Nasal cavity respiratory epithelium epithelial cell of viscerocranial mucosa (primary cell): Measurements from ENCODE around the gene REST. TPM values are rescaled to one million over a fixed set of nuclear protein-coding genes. Genes with fewer than 3 reads are reported as not detected.

Experiments
- total RNA-seq: library from RNA; depleted of rRNA; stranded (reverse); fragments of >200 nt; gene quantifications from 2 replicates; pipeline ENCODE4 v1.2.3, GENCODE V29; 2014

The REST gene, protein sequence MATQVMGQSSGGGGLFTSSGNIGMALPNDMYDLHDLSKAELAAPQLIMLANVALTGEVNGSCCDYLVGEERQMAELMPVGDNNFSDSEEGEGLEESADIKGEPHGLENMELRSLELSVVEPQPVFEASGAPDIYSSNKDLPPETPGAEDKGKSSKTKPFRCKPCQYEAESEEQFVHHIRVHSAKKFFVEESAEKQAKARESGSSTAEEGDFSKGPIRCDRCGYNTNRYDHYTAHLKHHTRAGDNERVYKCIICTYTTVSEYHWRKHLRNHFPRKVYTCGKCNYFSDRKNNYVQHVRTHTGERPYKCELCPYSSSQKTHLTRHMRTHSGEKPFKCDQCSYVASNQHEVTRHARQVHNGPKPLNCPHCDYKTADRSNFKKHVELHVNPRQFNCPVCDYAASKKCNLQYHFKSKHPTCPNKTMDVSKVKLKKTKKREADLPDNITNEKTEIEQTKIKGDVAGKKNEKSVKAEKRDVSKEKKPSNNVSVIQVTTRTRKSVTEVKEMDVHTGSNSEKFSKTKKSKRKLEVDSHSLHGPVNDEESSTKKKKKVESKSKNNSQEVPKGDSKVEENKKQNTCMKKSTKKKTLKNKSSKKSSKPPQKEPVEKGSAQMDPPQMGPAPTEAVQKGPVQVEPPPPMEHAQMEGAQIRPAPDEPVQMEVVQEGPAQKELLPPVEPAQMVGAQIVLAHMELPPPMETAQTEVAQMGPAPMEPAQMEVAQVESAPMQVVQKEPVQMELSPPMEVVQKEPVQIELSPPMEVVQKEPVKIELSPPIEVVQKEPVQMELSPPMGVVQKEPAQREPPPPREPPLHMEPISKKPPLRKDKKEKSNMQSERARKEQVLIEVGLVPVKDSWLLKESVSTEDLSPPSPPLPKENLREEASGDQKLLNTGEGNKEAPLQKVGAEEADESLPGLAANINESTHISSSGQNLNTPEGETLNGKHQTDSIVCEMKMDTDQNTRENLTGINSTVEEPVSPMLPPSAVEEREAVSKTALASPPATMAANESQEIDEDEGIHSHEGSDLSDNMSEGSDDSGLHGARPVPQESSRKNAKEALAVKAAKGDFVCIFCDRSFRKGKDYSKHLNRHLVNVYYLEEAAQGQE
- total RNA-seq = 24.6 and 47.8 TPM in 2 replicates

DNA sequence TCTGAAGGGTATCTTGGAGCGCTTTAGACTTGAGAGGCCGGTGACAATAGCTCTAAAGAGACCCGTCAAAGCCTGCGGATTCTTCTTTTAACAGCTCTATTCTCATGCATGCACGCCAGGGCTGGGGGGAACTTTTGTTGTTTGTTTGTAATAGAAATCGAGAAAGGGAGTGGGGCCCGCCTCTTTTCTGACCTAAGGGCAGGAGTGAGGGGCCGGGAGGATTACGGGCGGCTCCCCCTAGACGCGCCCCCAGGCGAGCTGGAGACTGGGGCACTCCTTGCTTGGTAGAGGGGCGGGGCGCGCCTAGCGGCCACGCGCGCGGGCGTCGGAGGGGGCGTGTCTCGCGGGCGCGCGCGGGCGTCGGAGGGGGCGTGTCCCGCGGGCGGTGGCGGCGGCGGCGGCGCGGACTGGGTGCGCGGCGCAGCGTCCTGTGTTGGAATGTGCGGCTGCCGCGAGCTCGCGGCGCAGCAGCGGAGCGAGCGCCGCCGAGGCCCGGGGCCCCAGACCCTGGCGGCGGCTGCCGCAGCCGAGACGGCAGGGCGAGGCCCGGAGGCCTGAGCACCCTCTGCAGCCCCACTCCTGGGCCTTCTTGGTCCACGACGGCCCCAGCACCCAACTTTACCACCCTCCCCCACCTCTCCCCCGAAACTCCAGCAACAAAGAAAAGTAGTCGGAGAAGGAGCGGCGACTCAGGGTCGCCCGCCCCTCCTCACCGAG is at the start of gene REST:
REST (plus strand) TSS at position 412 of the 717 bp plus-strand sequence. CDS start 2,739 bp downstream, outside the sequence.

DNA sequence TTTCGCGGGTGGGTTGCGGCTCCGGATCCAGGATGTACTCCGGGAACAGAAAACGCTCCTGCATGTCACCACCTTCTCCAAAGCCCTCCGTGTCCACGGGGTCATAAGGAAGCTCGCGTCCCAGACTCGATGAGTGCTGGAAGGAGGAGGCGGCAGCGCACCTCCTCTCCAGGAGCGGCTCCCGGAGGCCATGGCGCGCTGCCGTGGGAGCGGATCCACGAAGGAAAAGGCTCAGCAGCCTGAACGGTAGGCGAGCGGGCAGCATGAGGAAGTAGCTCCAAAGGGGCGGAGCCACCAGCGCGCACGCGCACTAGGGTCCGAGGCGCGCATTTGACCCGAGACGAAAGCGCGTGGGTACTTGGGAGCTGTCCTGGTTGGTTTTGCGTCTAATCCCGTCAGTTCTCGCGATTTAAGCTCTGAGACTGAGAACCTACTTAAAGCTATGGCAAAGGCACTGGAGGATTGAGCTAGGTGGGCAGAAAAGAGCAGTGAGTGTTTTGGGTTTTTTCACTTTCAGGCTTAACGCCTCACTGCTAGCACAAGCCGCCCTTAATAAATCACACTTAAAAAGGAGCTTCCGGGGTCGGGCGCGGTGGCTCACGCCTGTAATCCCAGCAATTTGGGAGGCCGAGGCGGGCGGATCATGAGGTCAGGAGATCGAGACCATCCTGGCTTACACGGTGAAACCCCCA is 69.8 kb downstream of the REST start, which contains the start of gene NOA1:
NOA1 (minus strand) TSS at position 286 of the 692 bp plus-strand sequence; CDS start at position 265, 21 bp downstream.

DNA sequence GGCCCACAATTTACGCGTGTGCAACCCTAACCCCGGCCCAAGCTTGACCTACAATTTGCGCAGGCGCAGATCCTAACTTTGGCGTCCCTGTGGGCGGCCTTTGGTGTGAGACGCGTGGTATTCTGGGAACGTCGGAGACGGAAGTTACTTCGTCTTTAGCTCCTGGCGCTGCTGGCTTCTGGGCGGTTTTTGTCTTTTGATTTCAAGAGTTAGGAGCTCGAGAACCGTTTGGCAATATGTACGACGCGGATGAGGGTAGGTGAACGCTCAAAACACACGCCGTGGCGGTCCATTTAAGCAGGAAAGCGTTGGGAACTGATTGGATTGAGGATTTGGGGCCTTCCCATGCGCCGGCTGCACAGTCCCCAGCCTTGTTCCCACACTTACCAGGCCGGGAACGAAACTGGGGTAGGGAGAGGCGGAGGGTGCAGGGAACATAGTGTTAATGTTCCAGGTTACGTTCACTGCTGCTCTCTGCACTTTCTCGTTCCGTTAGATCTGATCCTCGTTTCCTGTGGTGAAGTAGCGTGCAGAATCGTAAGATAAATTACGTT is 71.1 kb downstream of the REST start, which contains the start of gene POLR2B:
POLR2B (plus strand) TSS at position 147 of the 554 bp plus-strand sequence; CDS start at position 237, 90 bp downstream.

Other genes with a start within 250 kb of the REST start
- 19.6 and 86.5 TPM in 2 replicates for gene HOPX, start 226.6 kb upstream of the REST start, total RNA-seq
- 0.28 TPM in 1 of 2 replicates, not detected in the other for gene SPINK2, start 86.2 kb upstream of the REST start, total RNA-seq
- 17.1 and 18.4 TPM in 2 replicates for gene NOA1, start 69.7 kb downstream of the REST start, total RNA-seq
- gene POLR2B, start 71.0 kb downstream of the REST start, total RNA-seq = 102 and 165 TPM in 2 replicates
- gene IGFBP7, start 202.5 kb downstream of the REST start, total RNA-seq = 88.5 and 170 TPM in 2 replicates